Measurements from ENCODE around the gene ENDOU.

- TF ChIP-seq GLIS3 (CRISPR knock-in tag; IDR thresholded peaks at IDR 0.05) (no peak), ARNTL (CRISPR knock-in tag; IDR thresholded peaks at IDR 0.05; ENCODE audit: borderline replicate concordance, low read depth) (no peak)
Observed at GRCh38 chr12:47709237-47709636, 16.1 kb downstream of the ENDOU start.

All from SK-N-SH treated with all-trans-retinoic acid at 6 μM for 48 hours (cell line).